Measurements from ENCODE around the gene POU2F2. TPM values are rescaled to one million over a fixed set of nuclear protein-coding genes. Genes with fewer than 3 reads are reported as not detected.

The POU2F2 gene
- total and polyA plus RNA-seq, 9 donors, result 0.52 to 4.3 (median 1.2) TPM; not detected in 1

GRCh38 chr19:42066075-42066754 is 66.0 kb downstream of the POU2F2 start:
- no peak overlapping the region for H3K4me3 ChIP-seq
- H3K9me3 ChIP-seq, result no peaks in the 10 kb centered on the region
- intact Hi-C loops (cut with DNase I), result no loop called here
- WGBS, 3 donors, result 43 to 63% (median 47%) methylated on average over 9 of the region's 9 CpGs
- no peaks in the 10 kb centered on the region for H3K4me1 ChIP-seq (ENCODE audit: insufficient read depth)
- H3K36me3 ChIP-seq, result no peaks in the 10 kb centered on the region
- no peak for TF ChIP-seq EP300 (IDR thresholded peaks at IDR 0.05)
- TF ChIP-seq POLR2A (IDR thresholded peaks at IDR 0.05), result no peak
- TF ChIP-seq, protein P1, sequence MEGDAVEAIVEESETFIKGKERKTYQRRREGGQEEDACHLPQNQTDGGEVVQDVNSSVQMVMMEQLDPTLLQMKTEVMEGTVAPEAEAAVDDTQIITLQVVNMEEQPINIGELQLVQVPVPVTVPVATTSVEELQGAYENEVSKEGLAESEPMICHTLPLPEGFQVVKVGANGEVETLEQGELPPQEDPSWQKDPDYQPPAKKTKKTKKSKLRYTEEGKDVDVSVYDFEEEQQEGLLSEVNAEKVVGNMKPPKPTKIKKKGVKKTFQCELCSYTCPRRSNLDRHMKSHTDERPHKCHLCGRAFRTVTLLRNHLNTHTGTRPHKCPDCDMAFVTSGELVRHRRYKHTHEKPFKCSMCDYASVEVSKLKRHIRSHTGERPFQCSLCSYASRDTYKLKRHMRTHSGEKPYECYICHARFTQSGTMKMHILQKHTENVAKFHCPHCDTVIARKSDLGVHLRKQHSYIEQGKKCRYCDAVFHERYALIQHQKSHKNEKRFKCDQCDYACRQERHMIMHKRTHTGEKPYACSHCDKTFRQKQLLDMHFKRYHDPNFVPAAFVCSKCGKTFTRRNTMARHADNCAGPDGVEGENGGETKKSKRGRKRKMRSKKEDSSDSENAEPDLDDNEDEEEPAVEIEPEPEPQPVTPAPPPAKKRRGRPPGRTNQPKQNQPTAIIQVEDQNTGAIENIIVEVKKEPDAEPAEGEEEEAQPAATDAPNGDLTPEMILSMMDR (IDR thresholded peaks at IDR 0.05), result no peak
- no peak overlapping the region for H3K27ac ChIP-seq
- no peak for DNase-seq
- H3K27me3 ChIP-seq, result no peaks in the 10 kb centered on the region

DNA sequence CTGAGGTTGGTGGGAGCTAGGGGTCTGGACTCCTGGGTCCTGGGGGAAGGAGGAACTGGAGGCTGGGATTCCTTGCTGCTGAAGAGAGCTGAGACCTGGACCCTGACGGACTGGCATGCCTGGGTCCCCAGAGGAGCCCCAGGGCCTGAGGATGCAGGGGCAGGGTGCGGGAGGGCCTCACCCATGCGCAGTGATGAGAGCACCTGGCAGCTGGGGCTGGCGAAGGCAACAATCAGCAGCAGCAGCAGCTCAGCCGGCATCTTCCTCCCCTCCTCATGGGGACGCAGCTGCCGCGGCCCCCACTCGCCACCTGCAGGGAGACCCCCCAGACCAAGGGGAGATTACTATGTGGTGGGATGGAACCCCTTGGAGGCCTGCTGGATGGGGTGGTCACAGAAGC is 66.7 kb downstream of the POU2F2 start:
- WGBS, 3 donors, result 85 to 90% (median 86%) methylated on average over 9 of the region's 9 CpGs
- H3K36me3 ChIP-seq, result no peaks in the 10 kb centered on the region
- no peaks in the 10 kb centered on the region for H3K4me1 ChIP-seq (ENCODE audit: insufficient read depth)
- H3K4me3 ChIP-seq, result no peak overlapping the region
- intact Hi-C loops (cut with DNase I), result no loop called here
- no peak for TF ChIP-seq POLR2A (IDR thresholded peaks at IDR 0.05)
- no peak for TF ChIP-seq EP300 (IDR thresholded peaks at IDR 0.05)
- TF ChIP-seq, protein P1 (IDR thresholded peaks at IDR 0.05), result no peak
- H3K27me3 ChIP-seq, result no peaks in the 10 kb centered on the region
- no peak overlapping the region for H3K27ac ChIP-seq
- DNase-seq, result no peak
- H3K9me3 ChIP-seq, result no peaks in the 10 kb centered on the region

DNA sequence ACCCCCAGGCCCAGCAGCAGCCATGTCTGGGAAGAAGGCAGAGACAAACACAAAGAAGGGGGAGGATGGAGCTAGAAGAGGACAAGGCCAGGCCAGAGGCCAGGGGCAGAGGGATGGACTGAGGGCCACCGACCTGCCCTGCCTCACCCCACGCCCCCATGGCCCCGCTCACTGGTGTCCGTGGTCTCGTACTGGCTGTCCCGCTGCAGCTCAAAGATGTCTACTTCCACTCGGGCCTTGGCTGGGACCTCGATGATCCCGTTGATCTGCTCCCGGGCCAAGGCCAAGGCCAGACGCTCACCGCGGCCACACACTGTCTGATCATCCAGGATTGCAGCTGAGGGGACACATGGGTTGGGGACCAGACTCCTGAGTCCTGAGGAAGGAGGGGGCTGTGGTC is 67.2 kb downstream of the POU2F2 start:
- Histone ChIP-seq H3K9me3 (no peaks in the 10 kb centered on the region), H3K4me1 (ENCODE audit: insufficient read depth) (no peaks in the 10 kb centered on the region), H3K36me3 (no peaks in the 10 kb centered on the region), H3K27ac (no peak overlapping the region), H3K4me3 (no peak overlapping the region), H3K27me3 (no peaks in the 10 kb centered on the region)
- intact Hi-C loops (cut with DNase I), result no loop called here
- TF ChIP-seq EP300 (IDR thresholded peaks at IDR 0.05), result no peak
- TF ChIP-seq, protein P1 (IDR thresholded peaks at IDR 0.05), result no peak
- no peak for TF ChIP-seq POLR2A (IDR thresholded peaks at IDR 0.05)
- 72 to 91% (median 73%) methylated on average over 13 of the region's 13 CpGs for WGBS, 3 donors
- DNase-seq, result no peak

DNA sequence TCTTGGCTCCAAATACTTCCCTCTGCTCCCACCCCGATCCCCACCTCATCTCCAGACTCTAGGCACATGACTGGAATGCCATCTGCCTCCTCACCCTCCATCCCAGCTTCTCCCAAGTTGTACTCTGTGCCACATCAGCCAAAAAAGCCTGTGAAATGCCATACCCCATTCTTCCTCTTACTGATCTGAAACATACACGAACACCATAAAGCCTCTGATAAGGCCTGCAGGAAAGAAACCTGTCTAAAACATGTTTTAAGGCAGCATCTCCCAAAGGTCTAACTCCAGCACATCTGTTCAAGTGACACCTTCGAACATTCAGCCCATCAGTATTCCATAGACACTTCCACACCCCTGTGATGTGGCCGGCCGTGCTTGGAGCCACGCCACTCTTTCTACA is 67.8 kb downstream of the POU2F2 start:
- WGBS, 3 donors, result 80 to 83% (median 82%) methylated on average over 6 of the region's 6 CpGs
- H3K36me3 ChIP-seq, result no peaks in the 10 kb centered on the region

More for the DNA sequence above, 67.8 kb downstream of the POU2F2 start:
- Histone ChIP-seq H3K27me3 (no peaks in the 10 kb centered on the region), H3K4me1 (ENCODE audit: insufficient read depth) (no peaks in the 10 kb centered on the region), H3K27ac (no peak overlapping the region), H3K9me3 (no peaks in the 10 kb centered on the region), H3K4me3 (no peak overlapping the region)
- intact Hi-C loops (cut with DNase I), result no loop called here
- TF ChIP-seq POLR2A (IDR thresholded peaks at IDR 0.05) (no peak), EP300 (IDR thresholded peaks at IDR 0.05) (no peak)
- TF ChIP-seq, protein P1 (IDR thresholded peaks at IDR 0.05), result no peak
- DNase-seq, result no peak
